ENCODE results near the gene COBL.
A peak's percentile ranks its signal among the peaks of the same experiment; 100 is the strongest.

COBL gene

GRCh38 chr7:51071427-51071826 is 245.2 kb downstream of the COBL start:
- DNase-seq, result no peak

GRCh38 chr7:51070151-51070550 is 246.5 kb downstream of the COBL start:
- no peak for DNase-seq

- no peak for DNase-seq
Measured at GRCh38 chr7:51069411-51070083, 247.1 kb downstream of the COBL start.

GRCh38 chr7:51068401-51068800 is 248.2 kb downstream of the COBL start:
- DNase-seq, result no peak

GRCh38 chr7:51067757-51068156 is 248.9 kb downstream of the COBL start:
- DNase-seq, result peak; percentile 14 to 33

- DNase-seq, result no peak
Measured at GRCh38 chr7:51067258-51067657, 249.4 kb downstream of the COBL start.

- DNase-seq, result no peak
Measured at GRCh38 chr7:51066405-51066882, 250.2 kb downstream of the COBL start.

GRCh38 chr7:51065766-51066165 is 250.8 kb downstream of the COBL start:
- no peak for DNase-seq

- no peak for DNase-seq
Measured at GRCh38 chr7:51064688-51065087, 251.9 kb downstream of the COBL start.

- no peak for DNase-seq
Measured at GRCh38 chr7:51062222-51062987, 254.2 kb downstream of the COBL start.

GRCh38 chr7:51060536-51060935 is 256.1 kb downstream of the COBL start:
- DNase-seq, result no peak

- DNase-seq, result no peak
Measured at GRCh38 chr7:51059504-51060142, 257.0 kb downstream of the COBL start.

GRCh38 chr7:51058764-51059163 is 257.8 kb downstream of the COBL start:
- DNase-seq, result no peak

- DNase-seq, result no peak
Measured at GRCh38 chr7:51055039-51055840, 261.4 kb downstream of the COBL start.

- no peak for DNase-seq
Measured at GRCh38 chr7:51054231-51054630, 262.4 kb downstream of the COBL start.

GRCh38 chr7:51053160-51053925 is 263.3 kb downstream of the COBL start:
- DNase-seq, result no peak

GRCh38 chr7:51046482-51046881 is 270.1 kb downstream of the COBL start:
- DNase-seq, result no peak

GRCh38 chr7:51046103-51046466 is 270.5 kb downstream of the COBL start:
- DNase-seq, result no peak

GRCh38 chr7:51045319-51046102 is 271.1 kb downstream of the COBL start:
- DNase-seq, result no peak

GRCh38 chr7:51043461-51043860 is 273.1 kb downstream of the COBL start:
- no peak for DNase-seq

GRCh38 chr7:51040787-51041186 is 275.8 kb downstream of the COBL start:
- DNase-seq, result no peak
